HUES48 (cell line): ENCODE measurements around the gene NKTR.

Experiments
- H3K27ac ChIP-seq: one replicate; pipeline ENCODE4 v1.7.0; 2013; ENCODE audit warnings: low read depth, low read length, inconsistent platforms
- H3K27me3 ChIP-seq: 2 replicates; pipeline ENCODE4 v1.6.1; 2013; ENCODE audit warnings: mild to moderate bottlenecking, low read length; ENCODE audit not compliant: control insufficient read depth, insufficient read depth
- H3K36me3 ChIP-seq: 2 replicates; pipeline ENCODE4 v1.6.1; 2013; ENCODE audit warnings: low read length; ENCODE audit not compliant: control insufficient read depth, insufficient read depth
- H3K4me1 ChIP-seq: 2 replicates; pipeline ENCODE4 v1.6.1; 2013; ENCODE audit warnings: mild to moderate bottlenecking, low read length; ENCODE audit not compliant: control insufficient read depth, insufficient read depth
- H3K4me3 ChIP-seq: 2 replicates; pipeline ENCODE4 v1.5.1; 2013; ENCODE audit warnings: mild to moderate bottlenecking, low read depth, low read length
- H3K9ac ChIP-seq: 2 replicates; pipeline ENCODE4 v1.6.1; 2013; ENCODE audit warnings: mild to moderate bottlenecking, low read depth, low read length, moderate library complexity
- H3K9me3 ChIP-seq: 2 replicates; pipeline ENCODE4 v1.6.1; 2013; ENCODE audit warnings: low read length; ENCODE audit not compliant: control insufficient read depth, insufficient read depth

Gene NKTR

DNA sequence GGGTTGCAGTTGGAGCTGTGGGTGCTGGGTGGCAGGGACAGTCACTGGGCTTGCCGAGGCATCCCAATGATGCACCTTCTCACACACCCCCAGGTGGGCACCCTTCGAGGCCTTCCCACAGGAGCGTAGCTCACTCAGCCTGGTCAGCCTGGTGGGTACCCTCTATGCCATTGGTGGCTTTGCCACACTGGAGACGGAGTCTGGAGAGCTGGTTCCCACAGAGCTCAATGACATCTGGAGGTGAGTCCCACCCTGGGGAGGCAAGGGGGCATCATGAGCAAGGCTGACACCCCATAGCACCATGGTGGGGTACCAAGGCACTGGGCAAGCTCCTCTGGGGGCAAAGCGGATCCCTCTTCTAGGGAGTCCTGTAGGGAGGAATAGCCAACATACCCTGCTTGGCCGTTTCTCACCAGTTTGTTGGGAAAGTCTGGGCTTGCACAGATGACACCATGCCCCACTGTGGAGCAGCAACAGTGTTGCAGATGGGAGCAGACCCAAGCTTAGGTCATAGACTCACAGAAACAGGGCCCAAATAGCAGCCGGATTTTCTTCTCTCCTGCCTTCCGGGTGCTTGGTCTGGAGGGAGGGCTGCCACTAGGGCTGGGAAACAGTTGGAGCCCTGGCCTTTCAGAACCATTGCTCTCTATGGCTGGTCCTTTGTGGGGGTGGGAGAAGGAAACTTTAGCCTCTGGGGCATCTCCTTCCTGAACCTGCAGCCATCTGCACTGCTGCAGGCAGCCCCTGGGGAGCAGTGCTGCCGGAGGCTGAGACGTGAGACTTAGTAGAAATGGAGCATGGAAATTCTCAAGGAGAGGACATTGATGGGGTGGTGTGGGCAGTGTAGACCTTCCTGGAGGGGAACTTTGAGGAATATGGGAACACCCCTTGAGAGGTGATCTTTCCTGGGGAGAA lies 90.5 kb downstream of the NKTR start:
- no peaks in the 10 kb centered on the region for H3K27me3 ChIP-seq
- H3K9ac ChIP-seq, result no peak overlapping the region
- H3K36me3 ChIP-seq, result no peaks in the 10 kb centered on the region
- H3K4me3 ChIP-seq, result no peak overlapping the region
- H3K27ac ChIP-seq, result no peak overlapping the region
- no peaks in the 10 kb centered on the region for H3K9me3 ChIP-seq
- H3K4me1 ChIP-seq, result no peaks in the 10 kb centered on the region

- no peaks in the 10 kb centered on the region for H3K27me3 ChIP-seq
- no peak overlapping the region for H3K4me3 ChIP-seq
- H3K9me3 ChIP-seq, result no peaks in the 10 kb centered on the region
- no peaks in the 10 kb centered on the region for H3K36me3 ChIP-seq
- no peak overlapping the region for H3K9ac ChIP-seq
- H3K27ac ChIP-seq, result no peak overlapping the region
- no peaks in the 10 kb centered on the region for H3K4me1 ChIP-seq
Measured at GRCh38 chr3:42691816-42692666, 91.6 kb downstream of the NKTR start.

DNA sequence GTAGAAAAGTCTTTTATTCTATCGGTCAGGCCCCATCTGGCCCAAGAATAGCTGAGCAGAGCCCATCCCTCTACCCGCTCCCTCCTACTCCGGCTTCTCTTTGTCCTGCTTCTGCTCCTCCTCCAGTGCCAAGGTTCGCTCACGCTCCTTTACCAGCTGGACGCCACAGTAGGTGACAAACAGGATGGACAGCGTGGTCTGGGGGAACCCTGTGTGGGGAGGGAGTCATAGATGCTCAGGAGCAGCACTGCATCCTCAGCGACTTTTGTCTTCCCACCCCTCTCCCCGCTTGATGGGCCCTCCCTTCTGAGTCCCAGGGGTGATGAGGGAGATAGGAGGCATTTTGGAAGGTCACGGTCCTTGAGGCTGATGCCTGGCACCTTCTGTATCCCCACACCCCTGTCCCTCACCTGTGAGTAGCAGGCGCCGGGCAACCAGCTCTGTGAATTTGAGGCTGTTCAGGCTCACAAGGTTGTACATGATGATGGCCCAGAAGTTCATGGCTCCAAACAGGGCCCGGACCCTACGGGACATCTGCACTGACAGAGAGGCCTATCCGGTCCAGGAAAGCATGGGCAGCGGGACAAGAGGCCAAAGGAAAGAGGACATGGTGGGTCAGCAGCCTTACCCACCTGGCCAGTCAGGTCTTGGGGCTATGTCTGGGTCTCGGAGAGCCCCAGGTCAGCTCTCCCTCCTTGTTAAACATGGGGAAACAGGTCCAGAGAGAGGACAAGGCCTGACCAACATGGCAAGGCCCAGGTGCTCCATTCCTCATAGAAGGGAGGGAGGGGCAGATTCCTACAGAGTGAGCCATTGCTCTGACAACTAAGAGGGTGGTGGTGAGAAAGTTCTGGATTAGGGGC lies 92.4 kb downstream of the NKTR start:
- Histone ChIP-seq H3K9ac (no peak overlapping the region), H3K4me1 (no peaks in the 10 kb centered on the region), H3K27me3 (no peaks in the 10 kb centered on the region)

GRCh38 chr3:42693530-42693930 lies 93.0 kb downstream of the NKTR start:
- Histone ChIP-seq H3K36me3 (no peaks in the 10 kb centered on the region), H3K4me1 (no peaks in the 10 kb centered on the region), H3K27ac (no peak overlapping the region), H3K9me3 (no peaks in the 10 kb centered on the region), H3K4me3 (no peak overlapping the region), H3K27me3 (no peaks in the 10 kb centered on the region), H3K9ac (no peak overlapping the region)

More for the DNA sequence above, 92.4 kb downstream of the NKTR start:
- Histone ChIP-seq H3K27ac (no peak overlapping the region), H3K9me3 (no peaks in the 10 kb centered on the region), H3K4me3 (no peak overlapping the region), H3K36me3 (no peaks in the 10 kb centered on the region)

DNA sequence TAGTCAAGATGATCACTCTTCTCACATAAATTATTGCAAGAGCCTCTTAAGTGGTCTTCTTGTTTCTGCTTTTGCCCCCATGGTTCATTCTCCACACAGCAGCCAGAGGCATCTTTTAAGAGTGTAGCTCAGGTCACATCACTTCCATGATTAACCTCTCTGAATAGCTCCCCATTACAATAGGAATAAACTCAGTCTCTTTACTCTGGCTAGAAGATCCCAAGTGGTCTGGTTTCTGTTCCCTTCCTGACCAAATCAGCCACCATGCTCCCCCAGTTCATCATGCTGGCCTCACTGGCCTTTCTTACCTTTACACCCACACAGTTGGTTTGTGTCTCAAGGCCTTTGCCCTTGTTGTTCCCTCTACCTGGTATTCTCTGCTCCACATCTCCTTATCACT lies 93.9 kb downstream of the NKTR start:
- Histone ChIP-seq H3K27me3 (no peaks in the 10 kb centered on the region), H3K4me3 (no peak overlapping the region), H3K9me3 (no peaks in the 10 kb centered on the region), H3K27ac (no peak overlapping the region), H3K4me1 (no peaks in the 10 kb centered on the region), H3K9ac (no peak overlapping the region), H3K36me3 (no peaks in the 10 kb centered on the region)

- H3K27me3 ChIP-seq, result no peaks in the 10 kb centered on the region
- no peak overlapping the region for H3K9ac ChIP-seq
- H3K4me3 ChIP-seq, result no peak overlapping the region
- no peaks in the 10 kb centered on the region for H3K9me3 ChIP-seq
- no peak overlapping the region for H3K27ac ChIP-seq
- no peaks in the 10 kb centered on the region for H3K36me3 ChIP-seq
- H3K4me1 ChIP-seq, result peaks cover 3% of the 10 kb centered on the region; the same call in 1 of the 2 replicates
Measured at GRCh38 chr3:42696356-42697288, 96.1 kb downstream of the NKTR start.

GRCh38 chr3:42697289-42698051 lies 97.0 kb downstream of the NKTR start:
- Histone ChIP-seq H3K4me1 (peaks cover 3% of the 10 kb centered on the region; the same call in 1 of the 2 replicates), H3K27me3 (no peaks in the 10 kb centered on the region), H3K4me3 (no peak overlapping the region), H3K36me3 (no peaks in the 10 kb centered on the region), H3K9ac (no peak overlapping the region), H3K27ac (no peak overlapping the region), H3K9me3 (no peaks in the 10 kb centered on the region)
